HG03066 (cell line): Measurements from ENCODE around the gene CYLC2.

Experiments
- ATAC-seq: cut with Tn5 transposase; IDR thresholded peaks from one replicate; pipeline ENCODE4 v1.9.1; 2021; ENCODE audit warnings: low read depth; ENCODE audit not compliant: unreplicated experiment

The CYLC2 gene

GRCh38 chr9:102995033-102995432, at the start of gene CYLC2:
CYLC2 (plus strand) TSS chr9:102995333; CDS start chr9:102995381, 48 bp downstream.
- no peak for ATAC-seq

GRCh38 chr9:102950346-102950745, 44.8 kb upstream of the CYLC2 start:
- no peak for ATAC-seq

GRCh38 chr9:102966999-102967398, 28.1 kb upstream of the CYLC2 start:
- no peak for ATAC-seq

- ATAC-seq: no peak
Measured at GRCh38 chr9:102967979-102968378, 27.2 kb upstream of the CYLC2 start.

GRCh38 chr9:102972780-102973179, 22.4 kb upstream of the CYLC2 start:
- ATAC-seq: no peak

- ATAC-seq: no peak
Measured at GRCh38 chr9:102974530-102974929, 20.6 kb upstream of the CYLC2 start.

GRCh38 chr9:102975251-102975650, 19.9 kb upstream of the CYLC2 start:
- ATAC-seq: no peak

- ATAC-seq: no peak
Measured at GRCh38 chr9:102985162-102985895, 9.8 kb upstream of the CYLC2 start.

GRCh38 chr9:102986425-102986824, 8.7 kb upstream of the CYLC2 start:
- ATAC-seq: no peak

GRCh38 chr9:103003689-103004088, 8.6 kb downstream of the CYLC2 start:
- no peak for ATAC-seq

- ATAC-seq: no peak
Measured at GRCh38 chr9:103014242-103014641, 19.1 kb downstream of the CYLC2 start.

GRCh38 chr9:103025796-103026195, 30.7 kb downstream of the CYLC2 start:
- no peak for ATAC-seq

GRCh38 chr9:103037508-103038477, 42.7 kb downstream of the CYLC2 start:
- no peak for ATAC-seq

- ATAC-seq: no peak
Measured at GRCh38 chr9:103041961-103042360, 46.8 kb downstream of the CYLC2 start.
